Activated naive CD8-positive, alpha-beta T cell treated with anti-CD3 and anti-CD28 coated beads, Interleukin-2, amount 50 U/mL, for 16 hours (primary cell): ENCODE results near the gene POR.
"Not testable (repeated sequence)": the region's sequence is repeated elsewhere in the genome, so short reads cannot be mapped to it uniquely, and the experiment has no call there.

Experiments used
- DNase-seq: peaks from one replicate; pipeline ENCODE4 v3.0.0-alpha.2; 2020; ENCODE audit warnings: low read depth, low spot score

The POR gene

DNA sequence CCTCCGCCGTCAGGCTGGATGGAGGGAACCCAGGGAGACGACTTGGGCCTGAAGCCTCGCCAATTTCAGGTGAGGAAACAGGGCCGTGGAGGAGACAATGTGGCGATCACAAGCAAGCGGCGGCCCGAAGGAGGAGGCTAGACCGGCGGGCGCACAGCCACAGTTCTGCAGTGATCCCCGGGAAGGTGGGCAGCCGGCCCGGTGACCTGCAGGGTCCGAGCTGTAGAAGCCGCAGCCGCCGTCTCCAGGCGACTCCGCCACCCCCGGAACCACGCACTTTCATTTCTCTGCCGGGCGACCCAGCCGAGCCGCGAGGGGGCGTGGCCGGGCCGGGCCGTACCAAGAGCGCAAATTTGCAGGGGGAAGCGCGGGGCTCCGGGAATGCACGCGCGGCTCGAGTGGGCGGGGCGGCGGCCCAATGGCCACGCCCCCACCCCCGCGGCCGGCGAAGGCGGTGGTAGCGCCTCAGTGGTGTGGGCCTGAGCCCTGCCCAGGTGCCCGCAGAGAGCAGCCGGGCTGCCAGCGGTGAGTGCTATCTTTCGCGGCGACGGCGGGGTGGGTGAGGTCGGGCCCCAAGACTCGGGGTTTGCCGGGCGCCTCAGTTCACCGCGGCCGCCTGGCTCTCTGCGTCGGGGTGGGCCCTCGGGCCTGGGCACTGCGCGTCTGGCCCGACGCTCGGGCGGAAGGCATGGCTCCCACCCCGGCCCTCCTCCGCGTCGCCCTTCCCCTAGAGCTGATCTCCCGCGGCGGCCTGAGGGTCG, at the start of gene POR:
POR (plus strand) TSS at position 501 of the 761 bp plus-strand sequence. CDS start 38,847 bp downstream, outside the sequence.
- peak; percentile 92 for DNase-seq

DNA sequence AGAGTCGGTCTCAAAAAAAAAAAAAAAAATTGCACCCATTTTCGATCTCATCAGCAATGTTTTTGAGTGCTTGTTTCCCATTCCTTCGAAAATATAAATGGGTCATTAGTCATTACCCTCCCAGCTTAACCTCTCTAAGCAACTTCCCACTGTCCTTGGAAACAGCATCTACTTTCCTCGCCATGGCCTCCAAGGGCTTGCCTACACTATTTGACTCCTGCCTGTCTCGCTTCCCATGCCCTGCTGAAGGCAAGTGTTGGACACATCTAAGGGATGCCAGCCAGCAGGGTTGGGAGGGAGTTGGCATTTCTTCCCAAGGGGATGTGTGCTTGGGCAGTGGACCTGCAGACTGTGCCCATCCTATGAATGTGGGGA, 48.9 kb upstream of the POR start:
- no peak for DNase-seq

DNA sequence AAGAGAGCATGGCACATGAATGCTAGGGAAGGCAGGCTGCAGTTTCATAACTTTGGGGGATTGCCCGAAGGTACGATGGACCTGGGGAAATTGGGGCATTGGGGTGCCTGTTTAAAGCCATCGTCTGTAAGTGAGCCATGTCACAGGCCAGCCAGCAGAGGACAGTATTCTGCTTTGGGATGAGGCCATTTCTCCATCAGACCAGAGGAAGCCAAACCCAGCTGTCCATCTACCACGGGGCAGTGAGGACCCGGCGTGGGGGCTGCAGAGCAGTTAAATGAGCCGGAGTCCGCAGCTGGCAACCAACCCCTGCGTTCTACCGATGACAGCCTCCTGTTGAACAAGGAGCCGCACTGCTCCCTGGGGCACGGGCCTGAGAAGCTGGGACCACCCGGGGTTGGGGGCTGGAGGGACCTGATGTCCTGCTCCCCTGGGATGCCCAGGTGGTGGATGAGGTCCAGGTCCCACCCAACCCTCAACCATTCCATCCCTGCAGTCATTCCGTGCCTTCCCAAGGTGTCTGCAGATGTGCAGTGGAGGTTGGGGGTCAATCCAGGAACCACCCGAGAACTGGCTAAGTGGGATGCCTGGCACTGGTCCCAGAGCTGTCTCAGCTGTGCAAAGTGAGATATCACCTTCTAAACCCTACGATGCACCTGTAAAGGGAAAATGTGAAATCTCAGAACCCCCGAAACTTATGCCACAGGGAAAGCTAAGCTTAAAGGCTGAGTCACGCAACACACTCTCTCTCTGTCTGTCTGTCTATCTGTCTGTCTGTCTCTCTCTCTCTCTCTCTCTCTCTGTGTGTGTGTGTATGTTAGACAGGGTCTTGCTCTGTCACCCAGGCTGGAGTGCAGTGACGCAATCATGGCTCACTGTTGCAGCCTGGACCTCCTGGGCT, 48.2 kb upstream of the POR start:
- no peak for DNase-seq

DNA sequence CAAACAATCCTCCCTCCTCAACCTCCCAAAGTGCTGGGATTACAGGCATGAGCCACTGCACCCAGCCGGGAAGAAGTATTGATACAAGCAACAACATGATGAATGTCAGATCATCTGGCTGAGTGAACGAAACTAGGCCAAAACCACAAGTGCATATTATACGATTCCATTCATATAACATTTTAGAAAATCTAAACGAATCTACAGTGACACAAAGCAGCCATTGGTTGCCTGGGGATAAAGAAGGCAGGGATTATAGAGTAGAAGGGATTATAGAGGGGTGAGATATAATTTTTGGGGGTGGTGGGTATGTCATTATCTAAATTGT, 47.6 kb upstream of the POR start:
- DNase-seq = no peak

DNA sequence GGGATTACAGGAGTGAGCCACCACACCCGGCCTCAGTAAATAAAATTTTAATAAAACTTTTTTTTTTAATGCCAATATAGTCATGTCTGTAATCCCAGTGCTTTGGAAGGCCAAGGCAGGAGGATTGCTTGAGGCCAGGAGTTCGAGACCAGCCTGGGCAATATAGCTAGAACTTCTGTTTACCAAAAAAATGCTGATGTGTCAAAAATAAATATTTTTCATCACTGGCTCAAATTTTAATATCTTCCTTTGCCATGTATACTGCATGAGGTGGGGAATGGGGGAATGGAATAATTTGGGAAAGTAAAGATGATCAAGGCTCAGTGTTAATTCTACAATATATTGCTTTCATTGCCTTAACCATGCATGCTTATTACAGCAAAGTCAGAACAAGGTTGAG, 46.8 kb upstream of the POR start:
- no peak for DNase-seq

DNA sequence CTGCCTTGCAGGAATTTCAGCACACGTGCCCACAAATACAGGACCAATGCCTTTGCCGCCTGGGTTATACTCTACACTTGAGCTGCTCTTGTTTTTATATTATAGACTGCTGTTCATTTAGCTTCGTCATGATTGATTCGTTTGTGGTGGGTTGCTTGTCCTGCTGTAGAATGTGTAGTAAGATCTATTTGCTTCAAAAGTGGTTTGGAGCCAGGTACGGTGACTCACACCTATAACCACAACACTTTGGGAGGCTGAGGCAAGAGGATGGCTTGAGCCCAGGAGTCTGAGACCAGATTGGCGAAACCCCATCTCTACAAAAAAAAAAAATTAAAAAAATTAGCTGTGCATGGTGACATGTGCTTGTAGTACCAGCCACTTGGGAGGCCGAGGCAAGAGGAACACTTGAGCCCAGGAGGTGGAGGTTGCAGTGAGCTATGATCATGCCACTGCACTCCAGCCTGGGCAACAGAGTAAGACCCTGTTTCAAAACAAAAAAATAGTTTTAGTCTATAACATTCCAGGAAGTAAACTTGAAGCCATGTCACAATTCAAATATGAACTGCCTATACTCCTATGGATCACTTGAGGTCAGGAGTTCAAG, 45.1 kb upstream of the POR start:
- DNase-seq = no peak

DNA sequence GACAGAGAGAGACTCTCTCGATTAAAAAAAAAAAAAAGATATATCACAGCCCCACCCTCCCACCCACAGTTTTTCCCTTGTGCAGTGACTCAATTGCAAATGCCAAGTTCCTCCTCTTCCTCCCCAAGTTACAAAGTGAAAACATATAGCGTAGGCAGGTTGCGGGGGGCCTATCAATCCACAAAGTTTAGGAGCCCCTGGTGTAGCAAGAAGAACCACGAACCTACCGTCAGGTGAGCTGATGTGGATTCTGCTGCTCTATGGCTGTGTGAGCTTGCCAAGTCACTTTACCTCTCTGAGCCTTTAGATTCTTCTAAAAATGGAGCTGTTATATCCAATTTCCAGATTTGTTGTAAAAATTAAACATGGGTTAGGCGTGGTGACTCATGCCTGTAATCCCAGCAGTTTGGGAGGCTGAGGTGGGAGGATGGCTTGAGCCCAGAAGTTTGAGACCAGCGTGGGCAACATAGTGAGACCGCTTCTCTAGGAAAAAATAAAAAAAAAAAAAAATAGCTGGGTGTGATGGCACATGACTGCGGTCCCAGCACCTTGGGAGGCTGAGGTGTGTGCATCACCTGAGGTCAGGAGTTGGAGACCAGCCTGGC, 44.3 kb upstream of the POR start:
- no peak for DNase-seq

DNA sequence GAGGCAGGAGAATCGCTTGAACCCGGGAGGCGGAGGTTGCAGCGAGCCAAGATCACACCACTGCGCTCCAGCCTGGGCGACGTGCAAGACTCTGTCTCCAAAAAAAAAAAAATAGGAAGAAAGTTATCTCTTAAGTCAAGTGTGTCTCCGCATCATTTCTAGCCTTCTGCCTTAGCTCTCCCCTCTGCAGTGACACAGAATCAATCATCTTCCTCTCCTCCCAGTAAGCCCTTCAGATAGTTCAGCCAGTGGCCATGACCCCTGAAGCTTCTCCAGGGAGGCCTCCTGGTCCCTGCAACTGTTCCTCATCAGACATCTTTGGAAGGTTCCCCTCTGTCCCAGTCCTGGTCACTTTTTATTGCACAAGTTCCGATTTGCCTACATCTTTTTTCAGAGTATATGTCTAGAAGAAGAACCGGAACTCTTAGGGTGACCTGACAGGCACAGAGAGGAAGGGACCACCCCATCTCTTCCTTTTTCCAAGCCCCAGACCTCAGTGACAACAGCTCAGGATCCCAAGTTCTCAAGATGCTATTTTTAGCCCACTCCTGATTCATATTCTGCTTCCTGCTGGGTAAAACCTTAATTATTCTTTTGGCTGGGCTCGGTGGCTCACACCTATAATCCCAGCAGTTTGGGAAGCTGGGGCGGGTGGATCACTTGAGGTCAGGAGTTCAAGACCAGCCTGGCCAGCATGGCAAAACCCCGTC, 42.7 kb upstream of the POR start:
- DNase-seq = no peak

DNA sequence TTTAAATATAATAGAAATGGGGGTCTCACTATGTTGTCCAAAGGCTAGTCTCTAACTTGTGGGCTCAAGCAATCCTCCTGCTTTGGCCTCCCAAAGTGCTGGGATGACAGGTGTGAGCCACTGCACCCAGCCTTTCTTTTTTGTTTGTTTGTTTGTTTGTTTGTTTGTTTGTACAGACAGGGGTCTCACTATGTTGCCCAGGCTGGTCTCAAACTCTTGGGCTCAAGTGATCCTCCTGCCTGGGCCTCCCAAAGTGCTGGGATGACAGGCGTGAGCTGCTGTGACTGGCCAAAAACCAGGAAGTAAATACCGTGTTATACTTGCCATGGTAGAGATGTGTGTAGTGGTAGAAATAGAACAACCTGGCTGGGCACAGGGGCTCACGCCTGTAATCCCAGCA, 40.8 kb upstream of the POR start:
- not testable (repeated sequence) for DNase-seq

DNA sequence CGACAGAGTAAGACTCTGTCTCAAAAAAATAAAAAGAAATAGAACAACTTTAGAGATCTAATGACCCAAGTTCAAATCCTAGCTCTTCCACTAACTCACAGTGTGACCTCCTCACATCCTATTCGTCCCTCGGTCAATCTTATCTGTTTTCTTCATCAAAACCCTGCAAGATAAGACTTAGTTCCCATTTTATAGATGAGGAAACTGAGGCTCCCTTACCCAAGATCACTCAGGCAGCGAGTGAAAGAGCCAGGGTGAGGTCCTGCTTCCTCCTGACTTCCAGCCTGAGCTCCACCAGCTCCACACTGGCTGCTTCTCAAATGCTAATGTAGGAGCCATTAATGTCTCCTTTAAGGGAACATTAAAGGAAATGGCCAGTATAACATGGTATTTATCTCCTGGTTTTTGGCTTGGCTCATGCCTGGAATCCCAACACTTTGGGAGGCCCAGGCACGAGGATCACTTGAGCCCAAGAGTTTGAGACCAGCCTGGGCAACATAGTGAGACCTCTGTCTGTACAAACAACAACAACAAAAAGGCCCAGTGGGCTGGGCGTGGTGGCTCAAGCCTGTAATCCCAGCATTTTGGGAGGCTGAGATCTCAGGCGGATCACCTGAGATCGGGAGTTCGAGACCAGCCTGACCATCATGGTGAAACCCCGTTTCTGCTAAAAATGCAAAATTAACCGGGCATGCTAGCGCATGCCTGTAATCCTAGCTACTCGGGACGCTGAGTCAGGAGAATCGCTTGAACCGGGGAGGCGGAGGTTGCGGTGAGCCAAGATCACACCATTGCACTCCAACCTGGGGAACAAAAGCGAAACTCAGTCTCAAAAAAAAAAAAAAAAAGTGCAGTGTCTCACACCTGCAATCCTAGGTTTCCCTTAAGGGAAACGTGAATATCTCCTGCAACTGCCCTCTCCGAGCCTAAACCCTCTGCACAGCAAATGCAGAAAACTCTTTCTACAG, 39.6 kb upstream of the POR start:
- DNase-seq = no peak

DNA sequence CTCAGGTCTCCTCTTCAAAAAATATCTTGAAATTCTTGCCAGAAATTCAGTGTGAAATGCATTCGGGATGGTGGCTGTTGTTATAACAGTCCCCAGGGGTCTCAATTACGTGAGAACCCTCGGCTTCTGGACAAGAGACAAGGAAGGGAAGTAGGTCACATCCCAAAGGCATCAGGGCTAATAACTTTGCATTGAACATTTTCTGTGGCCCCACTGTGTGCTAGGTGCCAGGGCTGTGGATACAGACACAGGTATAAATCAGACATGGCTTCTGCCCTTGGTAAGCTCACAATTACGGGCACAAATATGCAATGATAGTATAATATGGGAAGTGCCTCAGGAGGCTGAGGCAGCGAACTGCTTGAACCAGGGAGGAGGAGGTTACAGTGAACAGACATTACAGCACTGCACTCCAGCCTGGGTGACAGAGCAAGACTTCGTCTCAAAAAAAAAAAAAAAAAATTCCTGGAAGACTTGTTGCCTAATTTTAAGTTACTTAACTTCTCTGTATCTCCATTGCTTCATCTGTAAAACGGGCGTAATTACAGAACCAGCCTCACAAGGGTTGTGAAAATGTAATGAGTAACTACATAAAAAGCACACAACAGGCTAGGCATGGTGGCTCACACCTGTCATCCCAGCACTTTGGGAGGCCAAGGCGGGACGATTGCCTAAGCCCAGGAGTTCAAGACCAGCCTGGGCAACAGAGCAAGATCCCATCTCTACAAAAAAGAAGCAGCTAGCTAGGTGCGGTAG, 38.7 kb upstream of the POR start:
- no peak for DNase-seq

DNA sequence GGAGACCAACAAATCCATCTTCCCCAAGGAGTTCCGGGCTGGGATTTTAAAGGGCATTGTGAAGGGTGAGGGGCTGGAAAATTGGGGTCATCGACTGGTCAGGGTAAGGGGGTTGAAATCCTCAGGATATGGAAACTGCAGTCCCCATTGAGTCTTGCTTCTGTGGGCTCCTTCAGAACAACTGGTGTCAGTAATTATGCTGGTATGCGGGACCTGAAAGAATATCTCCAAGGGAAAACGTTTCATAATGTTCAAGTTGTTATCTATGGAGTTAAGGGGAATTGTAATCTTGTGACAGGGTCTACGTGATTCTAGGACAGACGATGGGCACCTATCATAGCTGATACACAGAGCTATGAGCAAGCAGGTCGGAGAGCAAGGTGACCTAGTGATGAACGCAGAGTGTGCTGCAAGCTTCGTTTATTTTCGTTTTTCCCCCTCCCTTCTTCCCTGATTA, 36.6 kb upstream of the POR start:
- no peak for DNase-seq

DNA sequence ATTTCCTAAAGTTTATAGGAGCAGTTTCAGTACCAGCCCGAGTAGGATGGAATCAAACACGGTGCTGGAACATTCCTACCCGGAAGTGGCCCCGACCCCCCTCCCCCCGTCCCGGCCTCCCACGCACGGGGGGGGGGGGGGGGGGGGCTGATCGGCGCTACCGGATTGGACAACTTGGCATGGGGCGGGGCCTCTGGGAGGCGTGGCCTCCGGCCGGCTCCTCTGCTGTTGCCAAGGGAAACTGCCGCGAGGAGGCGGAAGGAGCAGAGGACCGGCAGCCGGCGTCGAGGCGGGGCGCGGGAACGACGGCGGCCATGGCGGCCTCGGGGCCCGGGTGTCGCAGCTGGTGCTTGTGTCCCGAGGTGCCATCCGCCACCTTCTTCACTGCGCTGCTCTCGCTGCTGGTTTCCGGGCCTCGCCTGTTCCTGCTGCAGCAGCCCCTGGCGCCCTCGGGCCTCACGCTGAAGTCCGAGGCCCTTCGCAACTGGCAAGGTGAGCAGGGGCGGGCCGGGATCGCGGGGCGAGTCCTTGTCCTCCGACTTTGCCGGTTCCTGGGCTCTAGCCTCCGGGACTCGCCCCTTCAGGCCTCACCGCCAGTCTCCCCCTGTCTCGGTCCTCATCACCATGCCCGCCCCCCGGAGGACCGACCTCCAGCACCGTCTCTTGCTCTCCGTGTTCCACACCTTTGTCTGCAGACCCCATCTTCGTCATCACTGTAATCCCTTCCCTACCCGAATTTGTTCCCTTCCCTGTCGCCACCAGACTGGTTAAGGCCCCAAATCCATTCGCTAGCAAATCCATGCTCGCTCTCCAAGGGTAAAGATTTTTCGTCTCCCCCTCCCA, 36.0 kb upstream of the POR start, which contains the start of gene RHBDD2:
RHBDD2 (plus strand) TSS at position 266 of the 843 bp plus-strand sequence; CDS start at position 315, 49 bp downstream.
- DNase-seq = peak; percentile 95

DNA sequence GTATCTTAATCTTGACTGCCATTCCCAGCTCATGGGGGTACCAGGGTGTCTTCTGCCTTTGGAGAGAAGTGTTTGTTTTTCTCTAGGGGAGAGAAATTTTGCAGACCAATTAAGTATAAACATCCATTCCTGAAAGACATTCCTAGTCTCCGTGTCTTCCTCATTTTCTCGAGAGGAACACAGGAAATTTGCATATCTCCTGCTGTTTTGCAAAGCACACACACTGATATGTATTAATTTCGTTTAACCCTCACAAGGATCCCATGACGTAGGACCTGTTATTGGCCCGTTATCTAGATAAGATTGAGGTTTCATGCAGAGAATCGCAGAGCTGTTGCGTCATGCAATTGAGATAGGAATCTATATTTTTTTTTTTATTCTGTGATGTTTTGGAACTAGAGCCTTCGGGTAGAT, 35.2 kb upstream of the POR start:
- no peak for DNase-seq

DNA sequence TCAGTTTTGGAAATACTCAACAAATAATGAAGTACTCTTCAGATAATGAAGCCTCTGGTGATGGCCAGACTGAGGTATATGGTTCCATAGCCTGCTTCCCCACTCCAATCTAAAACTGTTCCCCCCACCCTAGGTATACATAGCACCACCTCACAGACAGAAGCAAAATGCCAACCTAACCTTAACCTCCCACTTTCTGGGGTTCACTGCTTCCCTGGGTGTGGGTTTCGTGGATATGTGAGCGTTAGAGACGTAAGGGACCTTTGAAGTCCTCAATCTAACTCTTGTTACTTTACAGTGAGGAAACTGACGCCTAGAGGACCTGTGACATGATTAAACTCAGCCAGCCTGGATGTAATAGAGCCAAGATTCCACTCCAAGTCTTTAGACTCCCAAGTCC, 34.7 kb upstream of the POR start:
- no peak for DNase-seq

DNA sequence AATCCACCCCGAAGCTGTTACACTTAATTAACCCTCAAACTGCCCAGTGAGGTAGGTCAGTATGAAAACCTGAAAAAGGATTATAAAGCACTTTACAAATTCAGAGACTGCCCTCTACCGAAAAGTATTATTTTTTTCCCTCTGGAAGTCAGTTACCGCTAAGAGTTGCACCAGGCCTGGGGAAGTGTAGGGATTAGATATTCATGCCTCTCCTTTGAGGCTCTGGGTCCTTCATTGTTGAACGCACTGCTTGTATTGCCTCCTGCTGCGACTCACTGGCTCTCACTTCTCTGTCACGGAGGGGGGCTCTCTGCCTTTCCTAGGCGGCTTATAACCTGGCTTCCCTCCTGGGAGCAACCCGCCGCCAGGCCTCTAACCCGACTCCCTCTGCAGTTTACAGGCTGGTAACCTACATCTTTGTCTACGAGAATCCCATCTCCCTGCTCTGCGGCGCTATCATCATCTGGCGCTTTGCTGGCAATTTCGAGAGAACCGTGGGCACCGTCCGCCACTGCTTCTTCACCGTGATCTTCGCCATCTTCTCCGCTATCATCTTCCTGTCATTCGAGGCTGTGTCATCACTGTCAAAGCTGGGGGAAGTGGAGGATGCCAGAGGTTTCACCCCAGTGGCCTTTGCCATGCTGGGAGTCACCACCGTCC, 33.4 kb upstream of the POR start:
- no peak for DNase-seq

DNA sequence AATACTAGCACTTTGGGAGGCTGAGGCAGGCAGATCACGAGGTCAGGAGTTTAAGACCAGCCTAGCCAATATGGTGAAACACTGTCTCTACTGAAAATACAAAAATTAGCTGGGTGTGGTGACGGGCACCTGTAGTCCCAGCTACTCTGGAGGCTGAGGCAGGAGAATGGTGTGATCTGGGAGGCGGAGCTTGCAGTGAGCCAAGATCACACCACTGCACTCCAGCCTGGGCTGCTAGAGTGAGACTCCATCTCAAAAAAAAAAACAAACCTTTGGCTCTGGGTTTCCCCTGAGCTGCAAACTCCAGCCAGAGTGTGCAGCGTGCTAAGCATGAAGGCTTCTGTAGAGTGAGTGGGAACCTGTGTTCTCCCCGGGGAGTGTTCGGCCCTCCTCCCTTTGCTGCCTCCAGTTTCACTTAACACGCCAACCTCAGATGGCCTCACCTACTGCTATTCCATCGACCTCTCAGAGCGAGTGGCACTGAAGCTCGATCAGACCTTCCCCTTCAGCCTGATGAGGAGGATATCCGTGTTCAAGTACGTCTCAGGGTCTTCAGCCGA, 31.6 kb upstream of the POR start:
- DNase-seq = not testable (repeated sequence)

DNA sequence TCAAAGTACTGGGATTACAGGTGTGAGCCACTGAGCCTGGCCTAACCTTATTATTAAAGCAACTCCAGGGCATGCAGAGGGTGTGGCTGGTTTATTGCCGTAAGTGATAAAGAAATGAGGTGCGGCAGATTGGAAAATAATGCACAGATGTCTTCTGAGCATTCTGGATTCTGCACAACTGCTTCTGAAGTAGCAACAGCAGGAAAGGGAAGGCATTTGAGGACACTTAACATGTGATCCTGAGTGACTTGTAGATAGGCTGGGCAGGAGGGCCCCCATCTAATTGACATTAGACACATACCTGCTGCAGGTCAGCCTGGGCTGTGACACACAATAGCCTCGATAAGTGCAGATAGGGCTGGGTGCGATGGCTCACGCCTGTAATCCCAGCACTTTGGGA, 30.5 kb upstream of the POR start:
- DNase-seq = no peak
